Activated T-cell treated with anti-CD3 and anti-CD28 coated beads, Interleukin-2, amount 50 U/mL, for 1 hour (primary cell): ENCODE results near the gene LRIG3.
"Not testable (repeated sequence)": the region's sequence is repeated elsewhere in the genome, so short reads cannot be mapped to it uniquely, and the experiment has no call there.

Experiments used
- DNase-seq: peaks from one replicate; pipeline ENCODE4 v3.0.0-alpha.2; 2020

Gene LRIG3

GRCh38 chr12:58895053-58895452 lies 25.3 kb downstream of the LRIG3 start:
- DNase-seq = no peak

GRCh38 chr12:58894040-58894439 lies 26.3 kb downstream of the LRIG3 start:
- DNase-seq = no peak

GRCh38 chr12:58893495-58893894 lies 26.8 kb downstream of the LRIG3 start:
- no peak for DNase-seq

- DNase-seq = no peak
These were observed 30.7 kb downstream of the LRIG3 start for GRCh38 chr12:58889557-58889956.

- DNase-seq = no peak
These were observed 32.0 kb downstream of the LRIG3 start for GRCh38 chr12:58888131-58888783.

- no peak for DNase-seq
These were observed 33.2 kb downstream of the LRIG3 start for GRCh38 chr12:58887068-58887467.

- no peak for DNase-seq
These were observed 33.8 kb downstream of the LRIG3 start for GRCh38 chr12:58886474-58886873.

GRCh38 chr12:58884916-58885315 lies 35.4 kb downstream of the LRIG3 start:
- DNase-seq = no peak

- DNase-seq = no peak
These were observed 36.5 kb downstream of the LRIG3 start for GRCh38 chr12:58883576-58884334.

GRCh38 chr12:58882826-58883225 lies 37.5 kb downstream of the LRIG3 start:
- DNase-seq = no peak

GRCh38 chr12:58881816-58882215 lies 38.5 kb downstream of the LRIG3 start:
- no peak for DNase-seq

- no peak for DNase-seq
These were observed 39.7 kb downstream of the LRIG3 start for GRCh38 chr12:58880639-58881038.

- DNase-seq = no peak
These were observed 43.0 kb downstream of the LRIG3 start for GRCh38 chr12:58877243-58877743.

- DNase-seq = no peak
These were observed 46.8 kb downstream of the LRIG3 start for GRCh38 chr12:58873496-58873895.

- DNase-seq = no peak
These were observed 48.7 kb downstream of the LRIG3 start for GRCh38 chr12:58871556-58871955.

- no peak for DNase-seq
These were observed 49.7 kb downstream of the LRIG3 start for GRCh38 chr12:58870595-58870994.

GRCh38 chr12:58860788-58861240 lies 59.5 kb downstream of the LRIG3 start:
- DNase-seq = no peak

GRCh38 chr12:58860056-58860787 lies 60.1 kb downstream of the LRIG3 start:
- no peak for DNase-seq

GRCh38 chr12:58858030-58858429 lies 62.3 kb downstream of the LRIG3 start:
- DNase-seq = no peak

GRCh38 chr12:58857206-58857605 lies 63.1 kb downstream of the LRIG3 start:
- not testable (repeated sequence) for DNase-seq

GRCh38 chr12:58855630-58856029 lies 64.7 kb downstream of the LRIG3 start:
- DNase-seq = not testable (repeated sequence)

- no peak for DNase-seq
These were observed 69.5 kb downstream of the LRIG3 start for GRCh38 chr12:58850826-58851225.

GRCh38 chr12:58847901-58848600 lies 72.3 kb downstream of the LRIG3 start:
- DNase-seq = no peak
